ENCODE measurements around the gene CASS4.

- TF ChIP-seq, protein P1, sequence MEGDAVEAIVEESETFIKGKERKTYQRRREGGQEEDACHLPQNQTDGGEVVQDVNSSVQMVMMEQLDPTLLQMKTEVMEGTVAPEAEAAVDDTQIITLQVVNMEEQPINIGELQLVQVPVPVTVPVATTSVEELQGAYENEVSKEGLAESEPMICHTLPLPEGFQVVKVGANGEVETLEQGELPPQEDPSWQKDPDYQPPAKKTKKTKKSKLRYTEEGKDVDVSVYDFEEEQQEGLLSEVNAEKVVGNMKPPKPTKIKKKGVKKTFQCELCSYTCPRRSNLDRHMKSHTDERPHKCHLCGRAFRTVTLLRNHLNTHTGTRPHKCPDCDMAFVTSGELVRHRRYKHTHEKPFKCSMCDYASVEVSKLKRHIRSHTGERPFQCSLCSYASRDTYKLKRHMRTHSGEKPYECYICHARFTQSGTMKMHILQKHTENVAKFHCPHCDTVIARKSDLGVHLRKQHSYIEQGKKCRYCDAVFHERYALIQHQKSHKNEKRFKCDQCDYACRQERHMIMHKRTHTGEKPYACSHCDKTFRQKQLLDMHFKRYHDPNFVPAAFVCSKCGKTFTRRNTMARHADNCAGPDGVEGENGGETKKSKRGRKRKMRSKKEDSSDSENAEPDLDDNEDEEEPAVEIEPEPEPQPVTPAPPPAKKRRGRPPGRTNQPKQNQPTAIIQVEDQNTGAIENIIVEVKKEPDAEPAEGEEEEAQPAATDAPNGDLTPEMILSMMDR (conservative IDR thresholded peaks at IDR 0.05 in 1 of 2, IDR thresholded peaks at IDR 0.05 in 1 of 2; ENCODE audit: extremely low read depth in 1 of 2, insufficient read depth in 1 of 2, low read depth in 1 of 2, low read length in 2 of 2) = no peak
- TF ChIP-seq EZH2 (IDR thresholded peaks at IDR 0.05; ENCODE audit: borderline replicate concordance, low read length) = no peak
Measured at GRCh38 chr20:56422824-56423189, 10.7 kb downstream of the CASS4 start.

Measured in mammary epithelial cell (primary cell).